DOHH2 (cell line): Measurements from ENCODE around the gene PPM1F.
A peak's percentile ranks its signal among the peaks of the same experiment; 100 is the strongest.
"Not testable (repeated sequence)": the region's sequence is repeated elsewhere in the genome, so short reads cannot be mapped to it uniquely, and the experiment has no call there.

Experiments
- H3F3A ChIP-seq: fragments of 200-600 bp; sonication (generic), shearing (Covaris generic); 2 replicates; pipeline ENCODE4 v1.6.0; 2016; ENCODE audit warnings: antibody characterized with exemption, mild to moderate bottlenecking; ENCODE audit not compliant: control insufficient read depth, insufficient read depth
- H3K27ac ChIP-seq: fragments of 200-600 bp; sonication (generic); 2 replicates; pipeline ENCODE4 v1.5.1; 2014; ENCODE audit warnings: low read depth, mild to moderate bottlenecking, low read length, moderate library complexity
- H3K27me3 ChIP-seq: fragments of 200-600 bp; sonication (generic); 2 replicates; pipeline ENCODE4 v1.6.1; 2014; ENCODE audit warnings: mild to moderate bottlenecking, low read length, mixed read lengths; ENCODE audit not compliant: control insufficient read depth
- H3K36me3 ChIP-seq: fragments of 200-600 bp; sonication (generic); 2 replicates; pipeline ENCODE4 v1.6.1; 2014; ENCODE audit warnings: mild to moderate bottlenecking, low read length, moderate library complexity, mixed read lengths; ENCODE audit not compliant: control insufficient read depth
- H3K4me1 ChIP-seq: fragments of 200-600 bp; sonication (generic); 2 replicates; pipeline ENCODE4 v1.6.1; 2014; ENCODE audit warnings: mild to moderate bottlenecking, low read length, mixed read lengths; ENCODE audit not compliant: control insufficient read depth
- H3K4me2 ChIP-seq: fragments of 200-600 bp; sonication (generic); 2 replicates; pipeline ENCODE4 v1.6.0; 2014; ENCODE audit warnings: mild to moderate bottlenecking, low read length, moderate library complexity
- H3K4me3 ChIP-seq: fragments of 200-600 bp; sonication (generic); 2 replicates; pipeline ENCODE4 v1.5.1; 2014; ENCODE audit warnings: mild to moderate bottlenecking, low read length, mixed read lengths
- H3K79me2 ChIP-seq: fragments of 200-600 bp; sonication (generic); 2 replicates; pipeline ENCODE4 v1.6.1; 2014; ENCODE audit warnings: mild to moderate bottlenecking, low read length, mixed read lengths; ENCODE audit not compliant: control insufficient read depth
- H3K9me2 ChIP-seq: fragments of 200-600 bp; sonication (generic); replicated peaks from 2 replicates; pipeline ENCODE4 v1.6.1; 2014; ENCODE audit warnings: mild to moderate bottlenecking, low read length, mixed read lengths; ENCODE audit not compliant: control insufficient read depth
- H3K9me3 ChIP-seq: fragments of 200-600 bp; sonication (generic); 2 replicates; pipeline ENCODE4 v1.6.1; 2014; ENCODE audit warnings: antibody characterized with exemption, low read length, mixed read lengths; ENCODE audit not compliant: control insufficient read depth, insufficient read depth
- H4K20me1 ChIP-seq: fragments of 200-600 bp; sonication (generic); 2 replicates; pipeline ENCODE4 v1.6.0; 2014; ENCODE audit warnings: low read depth, mild to moderate bottlenecking, antibody characterized with exemption, low read length, moderate library complexity; ENCODE audit not compliant: control insufficient read depth, insufficient read depth
- CTCF ChIP-seq: fragments of 200-600 bp; sonication (generic); IDR thresholded peaks from one replicate; pipeline ENCODE4 v1.5.1; 2014; ENCODE audit warnings: antibody characterized with exemption, mild to moderate bottlenecking, low read depth, low read length; ENCODE audit not compliant: poor library complexity, severe bottlenecking
- EZH2phosphoT487 ChIP-seq: fragments of 200-600 bp; sonication (generic); IDR thresholded peaks from 2 replicates; pipeline ENCODE4 v1.6.1; 2017; ENCODE audit warnings: borderline replicate concordance, mild to moderate bottlenecking, antibody characterized with exemption, low read length, moderate library complexity, mixed read lengths

PPM1F gene

GRCh38 chr22:21939935-21940334 lies 12.7 kb downstream of the PPM1F start:
- not testable (repeated sequence) for H3K9me2 ChIP-seq, H3K9me3 ChIP-seq, H3K4me3 ChIP-seq, H3K36me3 ChIP-seq, H4K20me1 ChIP-seq, H3K27me3 ChIP-seq, H3K79me2 ChIP-seq, H3F3A ChIP-seq, H3K27ac ChIP-seq
- H3K4me2 ChIP-seq, result peak overlapping the region; percentile 92
- peak; percentile 10 for TF ChIP-seq CTCF
- peaks cover 43% of the 10 kb centered on the region for H3K4me1 ChIP-seq

GRCh38 chr22:21939461-21939913 lies 13.2 kb downstream of the PPM1F start:
- Histone ChIP-seq H3K27ac (peak overlapping the region; percentile 10; the same call in 1 of the 2 replicates), H3F3A (no peaks in the 10 kb centered on the region), H3K79me2 (no peaks in the 10 kb centered on the region), H3K4me1 (peaks cover 43% of the 10 kb centered on the region), H3K27me3 (no peaks in the 10 kb centered on the region), H3K9me3 (no peaks in the 10 kb centered on the region), H3K36me3 (no peaks in the 10 kb centered on the region; the same call in 1 of the 2 replicates), H4K20me1 (no peaks in the 10 kb centered on the region), H3K4me3 (peak overlapping the region; percentile 74), H3K4me2 (peak overlapping the region; percentile 92), H3K9me2 (no peaks in the 10 kb centered on the region)
- TF ChIP-seq CTCF, result no peak
- TF ChIP-seq EZH2phosphoT487, result no peak

GRCh38 chr22:21938906-21939305 lies 13.7 kb downstream of the PPM1F start:
- no peaks in the 10 kb centered on the region for H3K9me3 ChIP-seq
- peak overlapping the region; percentile 74 for H3K4me3 ChIP-seq
- H3K27ac ChIP-seq, result peak overlapping the region; percentile 12; the same call in 1 of the 2 replicates
- no peaks in the 10 kb centered on the region for H3K27me3 ChIP-seq
- TF ChIP-seq EZH2phosphoT487 (no peak), CTCF (no peak)
- H3K79me2 ChIP-seq, result no peaks in the 10 kb centered on the region
- peak overlapping the region; percentile 92 for H3K4me2 ChIP-seq
- H4K20me1 ChIP-seq, result no peaks in the 10 kb centered on the region
- H3F3A ChIP-seq, result no peaks in the 10 kb centered on the region
- no peaks in the 10 kb centered on the region for H3K9me2 ChIP-seq
- H3K4me1 ChIP-seq, result peaks cover 43% of the 10 kb centered on the region
- H3K36me3 ChIP-seq, result no peaks in the 10 kb centered on the region; the same call in 1 of the 2 replicates
